ENCODE measurements around the gene MTA1.

MTA1 gene

GRCh38 chr14:105500036-105500725, 80.6 kb downstream of the MTA1 start:
- no peak for TF ChIP-seq CTCF (conservative IDR thresholded peaks at IDR 0.05; ENCODE audit: control insufficient read depth, insufficient read depth, low read depth, low read length)
- no peak for DNase-seq (ENCODE audit: low read depth)
- no peak overlapping the region for H3K4me3 ChIP-seq (ENCODE audit: control insufficient read depth, low read depth, low read length)

- no peak for DNase-seq (ENCODE audit: low read depth)
- no peak for TF ChIP-seq CTCF (conservative IDR thresholded peaks at IDR 0.05; ENCODE audit: control insufficient read depth, insufficient read depth, low read depth, low read length)
- H3K4me3 ChIP-seq (ENCODE audit: control insufficient read depth, low read depth, low read length) = no peak overlapping the region
These were observed 81.1 kb downstream of the MTA1 start for GRCh38 chr14:105500726-105501101.

GRCh38 chr14:105501504-105502291, 82.1 kb downstream of the MTA1 start:
- no peak overlapping the region for H3K4me3 ChIP-seq (ENCODE audit: control insufficient read depth, low read depth, low read length)
- DNase-seq (ENCODE audit: low read depth) = no peak
- TF ChIP-seq CTCF (conservative IDR thresholded peaks at IDR 0.05; ENCODE audit: control insufficient read depth, insufficient read depth, low read depth, low read length) = no peak

- no peak for TF ChIP-seq CTCF (conservative IDR thresholded peaks at IDR 0.05; ENCODE audit: control insufficient read depth, insufficient read depth, low read depth, low read length)
- DNase-seq (ENCODE audit: low read depth) = no peak
- no peak overlapping the region for H3K4me3 ChIP-seq (ENCODE audit: control insufficient read depth, low read depth, low read length)
These were observed 83.0 kb downstream of the MTA1 start for GRCh38 chr14:105502446-105503295.

- no peak for TF ChIP-seq CTCF (conservative IDR thresholded peaks at IDR 0.05; ENCODE audit: control insufficient read depth, insufficient read depth, low read depth, low read length)
- no peak for DNase-seq (ENCODE audit: low read depth)
- no peak overlapping the region for H3K4me3 ChIP-seq (ENCODE audit: control insufficient read depth, low read depth, low read length)
These were observed 83.6 kb downstream of the MTA1 start for GRCh38 chr14:105503296-105503640.

- DNase-seq (ENCODE audit: low read depth) = no peak
- no peak for TF ChIP-seq CTCF (conservative IDR thresholded peaks at IDR 0.05; ENCODE audit: control insufficient read depth, insufficient read depth, low read depth, low read length)
- H3K4me3 ChIP-seq (ENCODE audit: control insufficient read depth, low read depth, low read length) = no peak overlapping the region
These were observed 84.5 kb downstream of the MTA1 start for GRCh38 chr14:105503935-105504692.
